Calu3 (cell line): ENCODE measurements around the gene CIBAR2. TPM values are rescaled to one million over a fixed set of nuclear protein-coding genes. Genes with fewer than 3 reads are reported as not detected.

Experiments
- BruUV-seq: library from RNA; stranded (reverse); fragments of 400-500 nt; replicated peaks from 2 replicates; lab custom pipeline; 2021; lab: Mats Ljungman, UMichigan
- CTCF ChIA-PET: fragments of 300-600 bp; sonication (Branson Sonifier 250); formaldehyde crosslinking; loops from one replicate; lab custom pipeline; 2022; ENCODE audit warnings: antibody characterized with exemption; lab: Charles Lee
- DNase-seq: peaks from one replicate; pipeline ENCODE4 v3.0.0; 2022
- H3K27ac Mint-ChIP-seq: one replicate; pipeline ENCODE4 v1.8.0; 2022; ENCODE audit warnings: mixed read lengths; ENCODE audit not compliant: unreplicated experiment
- H3K27me3 Mint-ChIP-seq: one replicate; pipeline ENCODE4 v1.8.0; 2022; ENCODE audit warnings: mixed read lengths; ENCODE audit not compliant: unreplicated experiment
- H3K36me3 Mint-ChIP-seq: one replicate; pipeline ENCODE4 v1.8.0; 2022; ENCODE audit warnings: mild to moderate bottlenecking, moderate library complexity, mixed read lengths; ENCODE audit not compliant: insufficient read depth, unreplicated experiment
- H3K4me1 Mint-ChIP-seq: one replicate; pipeline ENCODE4 v1.8.0; 2022; ENCODE audit warnings: mild to moderate bottlenecking, low read depth, mixed read lengths; ENCODE audit not compliant: unreplicated experiment
- H3K4me3 Mint-ChIP-seq: one replicate; pipeline ENCODE4 v1.8.0; 2022; ENCODE audit warnings: mild to moderate bottlenecking, low read depth, moderate library complexity, mixed read lengths; ENCODE audit not compliant: unreplicated experiment
- H3K9me3 Mint-ChIP-seq: one replicate; pipeline ENCODE4 v1.8.0; 2022; ENCODE audit warnings: low read depth, mixed read lengths; ENCODE audit not compliant: unreplicated experiment
- CTCF ChIP-seq: fragments of 200-600 bp; IDR thresholded peaks from one replicate; pipeline ENCODE4 v1.8.0; 2022; ENCODE audit warnings: antibody characterized with exemption; ENCODE audit not compliant: unreplicated experiment
- intact Hi-C: fragments of 100-400 bp; cut with micrococcal nuclease; formaldehyde crosslinking; loops from one replicate; pipeline ENCODE4 v1.10.0; 2022; ENCODE audit not compliant: unreplicated experiment
- total RNA-seq: library from RNA; stranded (reverse); gene quantifications from 2 replicates; pipeline ENCODE4 v1.2.3, GENCODE V29; 2022

CIBAR2 gene
- total RNA-seq, 1 experiment from 2014 or later, result not detected

GRCh38 chr16:85090181-85090580 lies 22.1 kb downstream of the CIBAR2 start:
- Mint-ChIP-seq H3K4me1 (peaks cover 17% of the 10 kb centered on the region), H3K27ac (no peak overlapping the region), H3K9me3 (no peaks in the 10 kb centered on the region), H3K36me3 (no peaks in the 10 kb centered on the region), H3K4me3 (no peak overlapping the region), H3K27me3 (peaks cover 31% of the 10 kb centered on the region)
- intact Hi-C loops, result no loop called here
- no peak for TF ChIP-seq CTCF
- CTCF ChIA-PET, result no interaction called here
- no TSS peak for BruUV-seq
- DNase-seq, result no peak

GRCh38 chr16:85089525-85089924 lies 22.7 kb downstream of the CIBAR2 start:
- CTCF ChIA-PET, result no interaction called here
- intact Hi-C loops, result loop anchor here (5.0 kb wide), 1 partner anchor 77 kb away; the partner anchor contains the start of gene ZDHHC7
- no TSS peak for BruUV-seq

GRCh38 chr16:85088570-85089199 lies 23.6 kb downstream of the CIBAR2 start:
- BruUV-seq, result no TSS peak
- DNase-seq, result no peak
- H3K27me3 Mint-ChIP-seq, result peaks cover 16% of the 10 kb centered on the region
- no peaks in the 10 kb centered on the region for H3K9me3 Mint-ChIP-seq
- CTCF ChIA-PET, result no interaction called here
- no peak overlapping the region for H3K27ac Mint-ChIP-seq
- intact Hi-C loops, result loop anchor here (5.0 kb wide), 1 partner anchor 76 kb away; the partner anchor contains the start of gene ZDHHC7
- no peak overlapping the region for H3K4me3 Mint-ChIP-seq
- no peak for TF ChIP-seq CTCF
- H3K4me1 Mint-ChIP-seq, result peaks cover 11% of the 10 kb centered on the region
- no peaks in the 10 kb centered on the region for H3K36me3 Mint-ChIP-seq

More at GRCh38 chr16:85089525-85089924, 22.7 kb downstream of the CIBAR2 start:
- H3K9me3 Mint-ChIP-seq, result no peaks in the 10 kb centered on the region
- no peak overlapping the region for H3K27ac Mint-ChIP-seq
- no peak for DNase-seq
- peaks cover 17% of the 10 kb centered on the region for H3K4me1 Mint-ChIP-seq
- peaks cover 25% of the 10 kb centered on the region for H3K27me3 Mint-ChIP-seq
- no peaks in the 10 kb centered on the region for H3K36me3 Mint-ChIP-seq
- TF ChIP-seq CTCF, result no peak
- H3K4me3 Mint-ChIP-seq, result no peak overlapping the region

DNA sequence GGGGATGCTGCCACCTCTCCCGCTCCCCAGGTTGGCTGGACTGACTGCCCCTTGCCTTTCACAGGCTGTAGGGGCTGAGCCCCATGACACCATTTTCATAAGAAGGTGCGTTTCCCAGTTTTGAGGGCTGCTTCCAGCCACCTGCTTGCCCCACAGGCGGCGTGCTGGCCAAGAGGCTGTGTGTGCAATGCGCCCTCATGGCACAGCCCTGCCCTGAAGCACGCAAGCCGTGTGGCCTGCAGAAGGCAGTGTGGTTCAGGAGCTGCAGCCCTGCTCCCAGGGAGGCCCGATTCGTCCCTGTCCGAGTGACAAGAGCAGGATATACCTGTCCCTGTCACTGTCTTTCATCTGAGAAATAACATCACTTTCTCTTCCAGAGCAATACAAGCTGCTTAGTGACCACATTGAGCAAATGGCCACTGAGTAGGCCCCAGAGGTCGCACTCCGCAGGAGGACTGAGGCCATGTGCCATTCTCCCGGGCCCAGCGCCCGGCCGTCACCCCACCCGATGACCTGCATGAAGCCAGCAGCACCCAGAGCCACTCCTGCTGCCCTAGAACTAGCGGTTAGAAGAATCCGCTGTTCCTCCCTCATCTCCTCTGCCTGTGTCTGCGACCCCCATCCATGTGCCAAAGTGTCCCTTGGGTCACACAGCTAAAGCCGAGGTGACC lies 24.2 kb downstream of the CIBAR2 start:
- CTCF ChIA-PET, result interaction anchor here (1.9 kb wide), 1 partner anchor 94 kb away, joined by 12 read pairs; no protein-coding TSS in a partner anchor
- Mint-ChIP-seq H3K9me3 (no peaks in the 10 kb centered on the region), H3K36me3 (no peaks in the 10 kb centered on the region), H3K27ac (no peak overlapping the region), H3K4me3 (no peak overlapping the region), H3K4me1 (peaks cover 9% of the 10 kb centered on the region), H3K27me3 (peaks cover 10% of the 10 kb centered on the region)
- TF ChIP-seq CTCF, result no peak
- no peak for DNase-seq
- no TSS peak for BruUV-seq
- intact Hi-C loops, result loop anchor here (5.0 kb wide), 1 partner anchor 76 kb away; the partner anchor contains the start of gene ZDHHC7
